Uterus (tissue), 2 donors: ENCODE results near the gene C10orf95.

Experiments
- POLR2A ChIP-seq, 2 donors: fragments of 450-650 bp; IDR thresholded peaks; one replicate each; pipeline ENCODE4 v1.6.1; 2016; ENCODE audit warnings: antibody characterized with exemption in 2 of 2, mild to moderate bottlenecking in 1 of 2, moderate library complexity in 1 of 2
- TF ChIP-seq, protein P1 (sequence below), 4 experiments: fragments of 200-600 bp in 2 of 4; fragments of 450-650 bp in 2 of 4; sonication (generic) in 2 of 4; IDR thresholded peaks; one replicate each; pipeline ENCODE4 v1.5.1; 2016 to 2019; ENCODE audit warnings: antibody characterized with exemption in 4 of 4, mild to moderate bottlenecking in 2 of 4, moderate library complexity in 1 of 4

- no peak for TF ChIP-seq POLR2A (IDR thresholded peaks at IDR 0.05)
- TF ChIP-seq, protein P1, sequence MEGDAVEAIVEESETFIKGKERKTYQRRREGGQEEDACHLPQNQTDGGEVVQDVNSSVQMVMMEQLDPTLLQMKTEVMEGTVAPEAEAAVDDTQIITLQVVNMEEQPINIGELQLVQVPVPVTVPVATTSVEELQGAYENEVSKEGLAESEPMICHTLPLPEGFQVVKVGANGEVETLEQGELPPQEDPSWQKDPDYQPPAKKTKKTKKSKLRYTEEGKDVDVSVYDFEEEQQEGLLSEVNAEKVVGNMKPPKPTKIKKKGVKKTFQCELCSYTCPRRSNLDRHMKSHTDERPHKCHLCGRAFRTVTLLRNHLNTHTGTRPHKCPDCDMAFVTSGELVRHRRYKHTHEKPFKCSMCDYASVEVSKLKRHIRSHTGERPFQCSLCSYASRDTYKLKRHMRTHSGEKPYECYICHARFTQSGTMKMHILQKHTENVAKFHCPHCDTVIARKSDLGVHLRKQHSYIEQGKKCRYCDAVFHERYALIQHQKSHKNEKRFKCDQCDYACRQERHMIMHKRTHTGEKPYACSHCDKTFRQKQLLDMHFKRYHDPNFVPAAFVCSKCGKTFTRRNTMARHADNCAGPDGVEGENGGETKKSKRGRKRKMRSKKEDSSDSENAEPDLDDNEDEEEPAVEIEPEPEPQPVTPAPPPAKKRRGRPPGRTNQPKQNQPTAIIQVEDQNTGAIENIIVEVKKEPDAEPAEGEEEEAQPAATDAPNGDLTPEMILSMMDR (IDR thresholded peaks at IDR 0.05), result no peak
Measured at GRCh38 chr10:102420181-102420713, 31.1 kb downstream of the C10orf95 start.
